ENCODE results near the gene NDUFB2. TPM values are rescaled to one million over a fixed set of nuclear protein-coding genes. Genes with fewer than 3 reads are reported as not detected.
"Not testable (repeated sequence)": the region's sequence is repeated elsewhere in the genome, so short reads cannot be mapped to it uniquely, and the experiment has no call there.

NDUFB2 gene
- total RNA-seq, 1 experiment from 2014 or later = 288 TPM

GRCh38 chr7:140702774-140703173 lies 6.3 kb downstream of the NDUFB2 start:
- peaks cover 4% of the 10 kb centered on the region for H3K36me3 ChIP-seq
- no peak for DNase-seq
- no peaks in the 10 kb centered on the region for H3K9me3 ChIP-seq
- H3K4me3 ChIP-seq = no peak overlapping the region
- H3K27me3 ChIP-seq = no peaks in the 10 kb centered on the region

DNA sequence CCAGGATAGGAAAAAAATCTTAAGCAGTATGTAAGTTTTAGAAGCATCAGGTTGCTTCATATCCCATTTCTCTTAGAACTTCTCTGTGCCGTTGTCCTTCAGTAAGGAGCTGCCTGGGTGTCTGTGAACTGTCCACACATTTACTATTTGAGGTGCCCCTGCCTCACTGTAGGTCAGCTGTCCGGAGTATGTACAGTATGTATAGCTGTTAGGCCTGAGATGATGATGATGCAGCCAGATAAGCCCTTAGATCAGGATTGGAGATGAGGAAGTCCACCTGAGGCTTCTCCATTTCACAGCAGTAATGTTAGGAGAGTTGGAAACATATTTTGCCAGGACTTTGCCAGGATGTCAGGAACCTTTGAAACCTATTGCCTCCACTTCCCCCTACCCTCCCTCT lies 7.7 kb downstream of the NDUFB2 start:
- Histone ChIP-seq H3K4me3 (no peak overlapping the region), H3K27me3 (no peaks in the 10 kb centered on the region), H3K9me3 (no peaks in the 10 kb centered on the region), H3K36me3 (peaks cover 8% of the 10 kb centered on the region)
- no peak for DNase-seq

DNA sequence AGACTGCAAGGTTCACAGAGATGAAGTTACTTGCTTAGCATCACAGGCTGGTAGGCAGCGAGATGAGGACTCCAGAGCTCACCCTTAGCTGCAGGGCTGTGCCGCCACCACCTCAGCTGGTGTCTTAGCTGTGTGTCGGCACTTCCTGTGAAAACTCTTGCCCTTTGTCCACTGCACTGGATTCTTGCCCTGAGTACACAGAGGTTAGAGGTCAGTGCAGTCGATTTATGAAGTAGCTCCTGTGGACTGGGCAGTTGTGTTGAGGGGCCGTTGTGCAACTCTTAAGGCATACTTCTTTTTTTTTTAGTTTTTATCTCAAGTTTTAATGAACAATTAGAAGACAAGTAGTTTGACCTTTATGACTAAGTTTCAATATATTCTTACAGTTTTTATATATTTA lies 10.6 kb downstream of the NDUFB2 start:
- Histone ChIP-seq H3K36me3 (peaks cover 8% of the 10 kb centered on the region), H3K9me3 (no peaks in the 10 kb centered on the region), H3K27me3 (no peaks in the 10 kb centered on the region), H3K4me3 (no peak overlapping the region)
- DNase-seq = no peak

DNA sequence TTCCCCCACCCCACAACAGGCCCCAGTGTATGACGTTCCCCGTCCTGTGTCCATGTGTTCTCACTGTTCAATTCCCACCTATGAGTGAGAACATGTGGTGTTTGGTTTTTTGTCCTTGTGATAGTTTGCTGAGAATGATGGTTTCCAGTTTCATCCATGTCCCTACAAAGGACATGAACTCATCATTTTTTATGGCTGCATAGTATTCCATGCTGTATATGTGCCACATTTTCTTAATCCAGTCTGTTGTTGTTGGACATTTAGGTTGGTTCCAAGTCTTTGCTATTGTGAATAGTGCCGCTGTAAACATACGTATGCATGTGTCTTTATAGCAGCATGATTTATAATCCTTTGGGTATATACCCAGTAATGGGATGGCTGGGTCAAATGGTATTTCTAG lies 12.3 kb downstream of the NDUFB2 start:
- not testable (repeated sequence) for DNase-seq, H3K27me3 ChIP-seq, H3K9me3 ChIP-seq, H3K36me3 ChIP-seq, H3K4me3 ChIP-seq

GRCh38 chr7:140712392-140712791 lies 15.9 kb downstream of the NDUFB2 start:
- H3K9me3 ChIP-seq, H3K27me3 ChIP-seq, DNase-seq, H3K4me3 ChIP-seq, H3K36me3 ChIP-seq: not testable (repeated sequence)

DNA sequence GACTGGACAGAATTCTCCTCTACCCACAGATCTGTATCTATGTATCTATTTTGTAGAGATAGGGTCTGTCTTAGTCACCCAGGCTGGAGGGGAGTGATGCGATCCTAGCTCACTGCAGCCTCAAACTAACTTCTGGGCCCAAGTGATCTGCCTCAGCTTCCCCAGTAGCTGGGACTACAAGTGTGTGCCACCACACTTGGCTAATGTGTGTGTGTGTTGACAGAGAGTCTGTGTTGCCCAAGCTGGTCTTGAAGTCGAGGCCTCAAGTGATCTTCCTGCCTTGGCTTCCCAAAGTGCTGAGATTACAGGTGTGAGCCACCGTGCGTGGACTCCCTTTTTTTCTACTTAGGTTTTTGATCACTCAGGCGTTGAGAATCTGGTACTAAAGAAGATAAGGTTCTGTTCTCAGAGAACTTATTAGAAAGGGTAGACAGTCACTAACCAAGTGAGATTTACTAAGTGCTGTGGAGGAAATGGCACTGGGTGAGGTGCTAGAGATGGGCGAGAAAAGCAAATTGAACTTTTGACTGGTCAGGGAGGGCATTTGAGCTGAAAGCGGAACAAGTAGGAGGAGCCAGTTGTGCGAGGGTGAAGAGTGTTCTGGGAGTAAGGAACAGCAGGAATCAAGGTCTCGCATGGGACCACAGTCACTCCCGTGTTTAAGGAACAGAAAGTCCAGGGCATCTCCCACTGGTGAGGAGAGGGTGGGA lies 18.0 kb downstream of the NDUFB2 start:
- Histone ChIP-seq H3K4me3 (no peak overlapping the region), H3K36me3 (no peaks in the 10 kb centered on the region), H3K27me3 (no peaks in the 10 kb centered on the region), H3K9me3 (no peaks in the 10 kb centered on the region)
- DNase-seq = no peak

GRCh38 chr7:140719721-140720120 lies 23.2 kb downstream of the NDUFB2 start:
- H3K4me3 ChIP-seq = no peak overlapping the region
- H3K9me3 ChIP-seq = no peaks in the 10 kb centered on the region
- H3K36me3 ChIP-seq = no peaks in the 10 kb centered on the region
- H3K27me3 ChIP-seq = no peaks in the 10 kb centered on the region
- no peak for DNase-seq

- H3K27me3 ChIP-seq = no peaks in the 10 kb centered on the region
- H3K36me3 ChIP-seq = no peaks in the 10 kb centered on the region
- H3K4me3 ChIP-seq = no peak overlapping the region
- no peaks in the 10 kb centered on the region for H3K9me3 ChIP-seq
- no peak for DNase-seq
These were observed 25.7 kb downstream of the NDUFB2 start for GRCh38 chr7:140722254-140722653.

DNA sequence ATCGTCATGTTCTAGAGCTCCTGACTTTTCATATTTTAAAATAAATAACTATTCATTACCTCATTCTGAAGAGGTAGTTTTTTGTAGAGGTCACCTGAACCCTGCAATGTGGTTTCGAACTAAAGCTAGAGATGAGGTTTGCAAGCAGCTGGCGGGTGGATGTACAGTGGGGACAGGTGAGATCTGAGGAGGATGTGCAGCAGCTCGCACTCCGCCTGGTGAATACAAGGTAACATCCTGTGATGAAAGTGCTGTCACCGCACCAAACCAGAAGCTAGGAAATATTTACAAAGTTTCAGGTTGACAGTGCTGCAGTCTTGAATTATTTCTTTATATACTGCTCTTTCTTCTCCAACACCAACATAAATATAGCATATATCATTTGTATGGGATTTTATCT lies 26.5 kb downstream of the NDUFB2 start:
- H3K36me3 ChIP-seq = no peaks in the 10 kb centered on the region
- no peaks in the 10 kb centered on the region for H3K9me3 ChIP-seq
- DNase-seq = no peak
- no peaks in the 10 kb centered on the region for H3K27me3 ChIP-seq
- H3K4me3 ChIP-seq = no peak overlapping the region

DNA sequence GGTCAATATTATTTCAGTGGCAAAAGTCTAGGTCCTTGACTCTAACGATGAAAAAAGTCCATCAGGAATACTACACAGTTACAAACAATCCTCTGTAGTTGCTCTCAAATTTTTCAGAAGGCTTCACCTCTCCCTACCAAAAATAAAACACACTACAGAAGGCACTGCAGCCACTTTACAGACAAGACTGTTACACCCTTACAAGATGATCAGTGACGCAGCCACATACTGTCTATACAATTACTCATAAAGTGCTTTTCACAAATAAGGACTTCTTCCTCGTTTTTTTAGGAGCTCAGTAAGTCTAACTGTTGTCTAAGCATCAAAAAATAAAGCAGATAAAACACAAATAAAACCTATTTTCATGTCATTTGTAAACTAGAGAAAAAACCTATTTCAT lies 27.1 kb downstream of the NDUFB2 start:
- Histone ChIP-seq H3K4me3 (no peak overlapping the region), H3K27me3 (no peaks in the 10 kb centered on the region), H3K36me3 (no peaks in the 10 kb centered on the region), H3K9me3 (no peaks in the 10 kb centered on the region)
- DNase-seq = no peak

DNA sequence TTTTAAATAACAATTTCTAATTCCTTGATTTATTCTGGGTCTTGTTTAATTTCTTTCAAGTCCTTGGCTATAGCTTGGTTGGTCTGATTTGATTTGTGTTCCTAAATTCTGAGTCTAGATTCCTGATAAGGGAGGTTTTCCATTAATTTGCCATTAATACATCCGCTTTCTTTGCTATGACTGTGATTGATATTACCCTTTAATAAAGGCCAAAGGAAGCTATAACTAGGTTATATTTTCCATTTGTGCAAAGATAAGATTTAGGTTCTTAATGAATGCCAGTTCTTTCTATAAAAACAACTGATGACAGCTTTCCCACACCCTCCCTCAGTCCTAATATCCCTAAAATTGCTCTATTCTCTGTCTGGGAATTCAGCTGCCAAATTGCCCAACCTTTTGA lies 28.2 kb downstream of the NDUFB2 start:
- Histone ChIP-seq H3K36me3 (no peaks in the 10 kb centered on the region), H3K27me3 (no peaks in the 10 kb centered on the region), H3K4me3 (no peak overlapping the region), H3K9me3 (no peaks in the 10 kb centered on the region)
- no peak for DNase-seq

DNA sequence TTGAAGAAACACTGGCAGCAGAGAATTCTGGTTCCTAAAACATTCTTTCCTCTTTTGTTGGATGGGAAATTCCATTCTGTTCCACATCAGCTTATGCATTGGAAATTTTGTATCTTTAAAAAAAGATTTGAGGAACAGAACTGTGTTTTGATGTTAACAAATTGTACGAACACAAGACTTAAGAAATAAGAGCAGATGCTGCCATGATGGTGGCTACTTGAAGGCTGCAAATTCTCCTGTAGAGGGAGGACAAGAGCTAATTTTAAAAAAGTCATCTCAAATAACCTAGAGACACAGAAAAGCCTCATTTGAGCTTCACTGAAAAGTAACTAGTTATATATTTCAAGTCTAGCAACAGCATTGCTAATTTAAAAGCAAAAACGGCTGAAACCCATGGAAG lies 29.8 kb downstream of the NDUFB2 start:
- Histone ChIP-seq H3K9me3 (no peaks in the 10 kb centered on the region), H3K36me3 (no peaks in the 10 kb centered on the region), H3K4me3 (no peak overlapping the region), H3K27me3 (no peaks in the 10 kb centered on the region)
- no peak for DNase-seq

- H3K27me3 ChIP-seq = no peaks in the 10 kb centered on the region
- no peaks in the 10 kb centered on the region for H3K36me3 ChIP-seq
- no peaks in the 10 kb centered on the region for H3K9me3 ChIP-seq
- no peak for DNase-seq
- H3K4me3 ChIP-seq = no peak overlapping the region
These were observed 35.9 kb downstream of the NDUFB2 start for GRCh38 chr7:140732416-140732815.

DNA sequence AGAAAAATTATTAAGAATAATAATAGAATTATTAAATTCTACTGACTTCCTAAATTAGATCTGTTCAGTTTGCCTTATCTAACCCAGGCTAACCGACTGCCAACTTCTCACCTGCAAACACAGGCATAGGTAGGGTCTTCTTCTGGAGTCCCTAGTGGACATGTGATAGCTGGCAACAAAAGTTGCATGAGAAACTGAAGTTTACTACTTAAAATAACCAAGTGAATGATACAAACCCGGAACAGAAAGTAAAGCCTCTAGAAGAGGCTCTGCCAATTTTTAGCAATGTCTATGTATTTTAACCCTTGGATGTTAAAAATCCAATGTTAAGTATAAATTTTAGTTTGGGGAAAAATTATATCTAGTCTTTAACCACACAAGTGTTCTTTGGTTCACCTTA lies 37.6 kb downstream of the NDUFB2 start:
- no peaks in the 10 kb centered on the region for H3K9me3 ChIP-seq
- H3K4me3 ChIP-seq = no peak overlapping the region
- DNase-seq = no peak
- H3K36me3 ChIP-seq = no peaks in the 10 kb centered on the region
- no peaks in the 10 kb centered on the region for H3K27me3 ChIP-seq

- no peaks in the 10 kb centered on the region for H3K36me3 ChIP-seq
- no peak overlapping the region for H3K4me3 ChIP-seq
- no peaks in the 10 kb centered on the region for H3K9me3 ChIP-seq
- no peaks in the 10 kb centered on the region for H3K27me3 ChIP-seq
- no peak for DNase-seq
These were observed 38.2 kb downstream of the NDUFB2 start for GRCh38 chr7:140734729-140735128.

GRCh38 chr7:140738280-140738679 lies 41.8 kb downstream of the NDUFB2 start:
- no peaks in the 10 kb centered on the region for H3K27me3 ChIP-seq
- no peak overlapping the region for H3K4me3 ChIP-seq
- H3K9me3 ChIP-seq = no peaks in the 10 kb centered on the region
- DNase-seq = no peak
- H3K36me3 ChIP-seq = no peaks in the 10 kb centered on the region

GRCh38 chr7:140743255-140743654 lies 46.7 kb downstream of the NDUFB2 start:
- not testable (repeated sequence) for H3K36me3 ChIP-seq, H3K4me3 ChIP-seq, H3K9me3 ChIP-seq, DNase-seq, H3K27me3 ChIP-seq

DNA sequence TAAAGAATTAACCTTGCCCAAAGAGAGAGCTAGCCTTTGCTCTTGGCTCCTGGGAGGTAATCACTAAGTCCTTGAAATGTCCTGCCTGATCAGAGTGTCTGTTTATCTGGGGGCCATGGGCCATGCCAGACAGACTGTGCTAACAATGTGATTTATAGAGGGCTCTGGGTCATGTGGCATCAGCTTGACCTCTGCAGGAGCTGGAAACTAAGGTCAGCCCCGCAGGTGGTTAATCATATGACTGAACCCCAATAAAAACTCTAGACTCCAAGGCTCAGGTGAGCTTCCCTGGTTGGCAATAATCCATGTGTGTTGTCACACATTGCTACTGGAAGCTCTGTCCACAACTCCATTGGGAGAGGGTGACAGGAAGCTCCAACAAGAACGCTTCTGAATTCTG lies 47.5 kb downstream of the NDUFB2 start:
- no peaks in the 10 kb centered on the region for H3K9me3 ChIP-seq
- no peaks in the 10 kb centered on the region for H3K27me3 ChIP-seq
- DNase-seq = no peak
- H3K4me3 ChIP-seq = no peak overlapping the region
- no peaks in the 10 kb centered on the region for H3K36me3 ChIP-seq
